ENCODE data around the gene KDR. TPM values are rescaled to one million over a fixed set of nuclear protein-coding genes. Genes with fewer than 3 reads are reported as not detected.

KDR gene
- total and polyA plus RNA-seq, 9 of the 15 experiments (the other 6 are each of a cell fraction or from before 2014, with no cell fraction given), result 0.13 TPM; not detected in 8

DNA sequence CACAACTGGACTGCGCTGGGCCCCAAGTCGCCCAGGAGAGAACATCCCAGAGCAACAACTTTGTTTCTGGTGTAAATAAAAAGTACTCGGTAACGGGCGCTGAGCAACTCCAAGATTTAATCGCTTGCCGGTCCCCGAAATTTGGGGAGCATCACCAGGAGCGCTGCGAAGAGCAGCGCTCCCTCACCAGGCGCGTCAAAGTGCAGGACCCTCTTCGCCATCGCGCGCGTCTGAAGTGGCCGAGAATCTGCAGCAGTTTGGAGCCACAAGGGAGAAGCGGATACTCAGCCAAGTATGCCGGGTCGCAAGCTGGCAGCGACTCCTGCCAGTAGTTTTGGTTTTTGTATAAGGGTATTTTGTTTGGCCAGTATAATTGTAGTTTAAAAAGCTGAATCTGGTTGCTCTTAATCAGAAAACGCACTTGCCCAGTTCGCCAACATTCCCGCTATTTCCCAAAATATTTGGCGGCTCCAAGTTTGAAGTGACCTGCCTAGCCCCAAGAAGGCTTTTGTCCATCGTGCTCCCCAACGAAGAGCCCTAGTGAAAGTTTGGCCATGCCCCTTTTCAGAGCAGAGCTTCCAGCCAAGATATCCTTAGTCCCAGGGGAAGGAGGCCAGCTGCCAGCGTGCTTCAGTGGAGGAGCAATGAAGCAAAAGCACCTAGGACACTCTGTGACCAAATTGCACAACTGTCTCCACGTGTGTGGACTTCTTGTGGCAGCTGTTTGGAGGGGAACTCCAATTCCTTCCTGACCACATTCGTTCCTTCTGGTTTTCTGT is 557 bp upstream of the KDR start:
- Histone ChIP-seq H3K4me2 (ENCODE audit: insufficient read depth, low read length) (no peak overlapping the region), H3K9ac (ENCODE audit: insufficient read depth in 1 of 2, low read depth in 2 of 2, low read length in 2 of 2) (no peak overlapping the region), H3K4me3 (no peak overlapping the region)

More for the DNA sequence above, 557 bp upstream of the KDR start:
- Histone ChIP-seq H3K9me1 (ENCODE audit: control insufficient read depth, insufficient read depth, low read length) (no peaks in the 10 kb centered on the region), H3K27me3 (ENCODE audit: control insufficient read depth in 2 of 2, insufficient read depth in 2 of 2, low read length in 2 of 2) (peaks cover 17 to 22% of the 10 kb centered on the region in 2 experiments; a peak in 4 of 5 replicates), H3K27ac (ENCODE audit: extremely low read depth, low read depth, low read length) (no peak overlapping the region), H3K36me3 (ENCODE audit: control insufficient read depth, insufficient read depth, low read length) (no peaks in the 10 kb centered on the region), H3K4me1 (replicated peaks in 1 of 2; ENCODE audit: control insufficient read depth in 2 of 2, insufficient read depth in 2 of 2, low read length in 2 of 2) (peaks cover 0 to 13% of the 10 kb centered on the region in 2 experiments; a peak in 2 of 5 replicates), H3K9me3 (replicated peaks; ENCODE audit: control insufficient read depth, insufficient read depth, low read depth, low read length) (no peaks in the 10 kb centered on the region), H4K20me1 (replicated peaks; ENCODE audit: control insufficient read depth, insufficient read depth, low read length) (no peaks in the 10 kb centered on the region), H2AFZ (ENCODE audit: low read depth, low read length) (no peak overlapping the region), H3K79me2 (ENCODE audit: control insufficient read depth, insufficient read depth, low read length) (no peaks in the 10 kb centered on the region)
- ChIA-PET POLR2A (interaction anchor here (0.7 kb wide), 1 partner anchor 19 kb away, joined by 3 read pairs; no protein-coding TSS in a partner anchor), CTCF (ENCODE audit: low intra/inter-chr PET ratio) (no interaction called here)
- in situ Hi-C loops (cut with MboI) (no loop called here), intact Hi-C loops (cut with micrococcal nuclease) (no loop called here)
- BruUV-seq (replicated peaks), result no TSS peak
- no peak for FAIRE-seq
- 22% methylated on average over 30 of the region's 32 CpGs for WGBS (ENCODE audit: insufficient coverage, low coverage, missing lambda C conversion rate)
- no peak for DNase-seq (ENCODE audit: extremely low read depth in 1 of 4, low spot score in 3 of 4)
- TF ChIP-seq BRCA1 (IDR thresholded peaks at IDR 0.05) (no peak), BRCA1 (CRISPR knock-in tag; IDR thresholded peaks at IDR 0.05) (no peak), ZZZ3 (IDR thresholded peaks at IDR 0.05) (no peak), SMAD4 (CRISPR knock-in tag; conservative IDR thresholded peaks at IDR 0.05) (no peak), FOXM1 (IDR thresholded peaks at IDR 0.05; ENCODE audit: low read depth) (no peak), FOXM1 (CRISPR knock-in tag; IDR thresholded peaks at IDR 0.05; ENCODE audit: low read depth) (no peak), DIDO1 (tag; IDR thresholded peaks at IDR 0.05; ENCODE audit: low read depth) (no peak), TSC22D4 (tag; IDR thresholded peaks at IDR 0.05) (no peak), MIER1 (IDR thresholded peaks at IDR 0.05; ENCODE audit: low read depth) (no peak), BRD4 (IDR thresholded peaks at IDR 0.05) (no peak), SRSF9 (IDR thresholded peaks at IDR 0.05; ENCODE audit: borderline replicate concordance, low read depth, low read length) (no peak), POLR2H (tag; IDR thresholded peaks at IDR 0.05; ENCODE audit: low read depth) (no peak), ADNP (tag; IDR thresholded peaks at IDR 0.05) (no peak), PHF20 (IDR thresholded peaks at IDR 0.05; ENCODE audit: partially characterized antibody) (no peak), IFI16 (CRISPR knock-in tag; IDR thresholded peaks at IDR 0.05) (no peak), ZNF785 (CRISPR knock-in tag; IDR thresholded peaks at IDR 0.05) (no peak), IRF1 (CRISPR knock-in tag; IDR thresholded peaks at IDR 0.05; ENCODE audit: borderline replicate concordance) (no peak)
- TF ChIP-seq, protein P1, sequence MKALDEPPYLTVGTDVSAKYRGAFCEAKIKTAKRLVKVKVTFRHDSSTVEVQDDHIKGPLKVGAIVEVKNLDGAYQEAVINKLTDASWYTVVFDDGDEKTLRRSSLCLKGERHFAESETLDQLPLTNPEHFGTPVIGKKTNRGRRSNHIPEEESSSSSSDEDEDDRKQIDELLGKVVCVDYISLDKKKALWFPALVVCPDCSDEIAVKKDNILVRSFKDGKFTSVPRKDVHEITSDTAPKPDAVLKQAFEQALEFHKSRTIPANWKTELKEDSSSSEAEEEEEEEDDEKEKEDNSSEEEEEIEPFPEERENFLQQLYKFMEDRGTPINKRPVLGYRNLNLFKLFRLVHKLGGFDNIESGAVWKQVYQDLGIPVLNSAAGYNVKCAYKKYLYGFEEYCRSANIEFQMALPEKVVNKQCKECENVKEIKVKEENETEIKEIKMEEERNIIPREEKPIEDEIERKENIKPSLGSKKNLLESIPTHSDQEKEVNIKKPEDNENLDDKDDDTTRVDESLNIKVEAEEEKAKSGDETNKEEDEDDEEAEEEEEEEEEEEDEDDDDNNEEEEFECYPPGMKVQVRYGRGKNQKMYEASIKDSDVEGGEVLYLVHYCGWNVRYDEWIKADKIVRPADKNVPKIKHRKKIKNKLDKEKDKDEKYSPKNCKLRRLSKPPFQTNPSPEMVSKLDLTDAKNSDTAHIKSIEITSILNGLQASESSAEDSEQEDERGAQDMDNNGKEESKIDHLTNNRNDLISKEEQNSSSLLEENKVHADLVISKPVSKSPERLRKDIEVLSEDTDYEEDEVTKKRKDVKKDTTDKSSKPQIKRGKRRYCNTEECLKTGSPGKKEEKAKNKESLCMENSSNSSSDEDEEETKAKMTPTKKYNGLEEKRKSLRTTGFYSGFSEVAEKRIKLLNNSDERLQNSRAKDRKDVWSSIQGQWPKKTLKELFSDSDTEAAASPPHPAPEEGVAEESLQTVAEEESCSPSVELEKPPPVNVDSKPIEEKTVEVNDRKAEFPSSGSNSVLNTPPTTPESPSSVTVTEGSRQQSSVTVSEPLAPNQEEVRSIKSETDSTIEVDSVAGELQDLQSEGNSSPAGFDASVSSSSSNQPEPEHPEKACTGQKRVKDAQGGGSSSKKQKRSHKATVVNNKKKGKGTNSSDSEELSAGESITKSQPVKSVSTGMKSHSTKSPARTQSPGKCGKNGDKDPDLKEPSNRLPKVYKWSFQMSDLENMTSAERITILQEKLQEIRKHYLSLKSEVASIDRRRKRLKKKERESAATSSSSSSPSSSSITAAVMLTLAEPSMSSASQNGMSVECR (CRISPR knock-in tag; IDR thresholded peaks at IDR 0.05), result no peak
- ATAC-seq, result no peak
